Peyer's patch (tissue), 4 donors: ENCODE data around the gene STC2. TPM values are rescaled to one million over a fixed set of nuclear protein-coding genes. Genes with fewer than 3 reads are reported as not detected.
"Not testable (repeated sequence)": the region's sequence is repeated elsewhere in the genome, so short reads cannot be mapped to it uniquely, and the experiment has no call there.

Experiments used
- DNase-seq, 3 donors: peaks; one replicate each; pipeline ENCODE4 v3.0.0-alpha.2; 2017 to 2019
- H3K27ac ChIP-seq, 4 donors: fragments of 200-600 bp; sonication (generic); one replicate each; pipeline ENCODE4 v1.5.1; 2016 to 2019
- H3K27me3 ChIP-seq, 2 donors: fragments of 200-600 bp; sonication (generic); one replicate each; pipeline ENCODE4 v1.5.1; 2019
- H3K36me3 ChIP-seq, 3 donors: fragments of 200-600 bp; sonication (generic); one replicate each; pipeline ENCODE4 v1.5.1; 2016 to 2019
- H3K4me1 ChIP-seq, 4 donors: fragments of 200-600 bp; sonication (generic); one replicate each; pipeline ENCODE4 v1.5.1; 2016 to 2019
- H3K4me3 ChIP-seq, 4 donors: fragments of 200-600 bp; sonication (generic); 1 replicate in 3 of 4; 2 replicates in 1 of 4; pipeline ENCODE4 v1.5.1; 2016 to 2019; ENCODE audit warnings: mild to moderate bottlenecking in 1 of 4
- H3K9me3 ChIP-seq, 4 donors: fragments of 200-600 bp; sonication (generic); one replicate each; pipeline ENCODE4 v1.5.1; 2016 to 2019; ENCODE audit warnings: mild to moderate bottlenecking in 1 of 4
- CTCF ChIP-seq, 6 experiments: fragments of 450-650 bp in 4 of 6; fragments of 200-600 bp in 2 of 6; sonication (generic) in 1 of 6; IDR thresholded peaks; one replicate each; pipeline ENCODE4 v1.5.1; 2017 to 2019; ENCODE audit warnings: antibody characterized with exemption in 6 of 6, mild to moderate bottlenecking in 3 of 6, moderate library complexity in 1 of 6
- POLR2A ChIP-seq, 2 donors: fragments of 450-650 bp; IDR thresholded peaks; one replicate each; pipeline ENCODE4 v1.5.1; 2017; ENCODE audit warnings: antibody characterized with exemption in 2 of 2, mild to moderate bottlenecking in 2 of 2, moderate library complexity in 2 of 2
- total RNA-seq, 4 donors: library from RNA; depleted of rRNA; stranded (reverse); fragments of >200 nt; gene quantifications; one replicate each; pipeline ENCODE4 v1.1.0, GENCODE V29; 2016

Gene STC2, protein sequence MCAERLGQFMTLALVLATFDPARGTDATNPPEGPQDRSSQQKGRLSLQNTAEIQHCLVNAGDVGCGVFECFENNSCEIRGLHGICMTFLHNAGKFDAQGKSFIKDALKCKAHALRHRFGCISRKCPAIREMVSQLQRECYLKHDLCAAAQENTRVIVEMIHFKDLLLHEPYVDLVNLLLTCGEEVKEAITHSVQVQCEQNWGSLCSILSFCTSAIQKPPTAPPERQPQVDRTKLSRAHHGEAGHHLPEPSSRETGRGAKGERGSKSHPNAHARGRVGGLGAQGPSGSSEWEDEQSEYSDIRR
- 1 to 10 TPM in 2 of 4 donors, under 1 TPM in 2; 0.83 to 3.8 (median 1.7) TPM for total RNA-seq

DNA sequence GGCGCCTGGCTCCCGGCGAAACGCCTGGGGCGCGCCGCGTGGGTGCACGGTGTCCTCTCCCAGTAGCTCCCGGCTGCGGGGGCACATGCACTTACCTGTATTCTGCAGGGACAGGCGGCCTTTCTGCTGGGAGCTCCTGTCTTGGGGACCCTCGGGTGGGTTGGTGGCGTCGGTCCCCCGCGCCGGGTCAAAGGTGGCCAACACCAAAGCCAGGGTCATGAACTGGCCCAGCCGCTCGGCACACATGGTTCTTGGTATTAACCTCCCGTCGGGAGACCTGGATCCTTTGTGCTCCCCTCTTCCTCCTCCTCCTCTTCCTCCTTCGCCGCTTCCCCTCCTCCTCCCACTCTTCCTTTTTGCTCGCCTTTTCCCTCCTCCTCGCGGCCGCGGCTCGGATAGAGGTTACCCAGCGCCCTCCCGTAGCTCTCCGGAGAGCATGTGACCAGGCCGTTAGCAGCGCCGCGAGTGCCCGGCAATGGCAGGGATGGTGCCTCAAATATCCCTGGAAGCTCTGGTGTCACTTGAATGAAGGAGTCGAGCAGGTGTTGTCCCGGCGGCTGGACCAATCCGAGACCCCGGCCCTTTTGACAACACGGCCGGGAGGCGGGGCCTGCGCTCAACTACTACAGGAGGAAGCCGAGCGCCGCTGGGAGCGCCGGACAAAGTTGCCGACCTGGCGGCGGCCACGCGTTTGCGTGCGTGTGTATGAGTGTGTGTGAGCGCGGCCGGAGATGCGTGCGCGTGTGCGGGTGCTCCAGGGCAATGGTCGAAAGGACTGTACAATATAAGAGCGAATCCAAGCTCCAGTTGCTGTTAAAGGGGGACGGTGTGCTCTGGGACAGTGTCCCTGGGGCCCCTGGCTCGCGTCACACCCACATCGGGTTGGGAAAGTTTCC, at the start of gene STC2:
Gene STC2, minus strand, starts transcription at position 467 of the 896 bp plus-strand sequence. Its CDS starts 221 bp downstream, at position 246.
- Histone ChIP-seq H3K27me3 (peaks cover 0 to 15% of the 10 kb centered on the region in 2 donors), H3K36me3 (no peaks in the 10 kb centered on the region), H3K27ac (no peak within 1 kb of the TSS), H3K4me3 (peak within 1 kb of the TSS in 3 of 4 donors; percentile 12 to 45 (median 31)), H3K4me1 (peaks cover 0 to 33% (median 1%) of the 10 kb centered on the region in 4 donors), H3K9me3 (no peaks in the 10 kb centered on the region)
- no peak for DNase-seq
- no peak for TF ChIP-seq CTCF (IDR thresholded peaks at IDR 0.05)
- no peak for TF ChIP-seq POLR2A (IDR thresholded peaks at IDR 0.05)

GRCh38 chr5:173371400-173371799, 43.2 kb upstream of the STC2 start:
- no peaks in the 10 kb centered on the region for H3K9me3 ChIP-seq
- H3K4me3 ChIP-seq: no peak overlapping the region
- no peak for DNase-seq
- no peak overlapping the region for H3K27ac ChIP-seq
- no peaks in the 10 kb centered on the region for H3K27me3 ChIP-seq
- H3K4me1 ChIP-seq: no peaks in the 10 kb centered on the region
- H3K36me3 ChIP-seq: no peaks in the 10 kb centered on the region
- TF ChIP-seq POLR2A (IDR thresholded peaks at IDR 0.05) (no peak), CTCF (IDR thresholded peaks at IDR 0.05) (no peak)

DNA sequence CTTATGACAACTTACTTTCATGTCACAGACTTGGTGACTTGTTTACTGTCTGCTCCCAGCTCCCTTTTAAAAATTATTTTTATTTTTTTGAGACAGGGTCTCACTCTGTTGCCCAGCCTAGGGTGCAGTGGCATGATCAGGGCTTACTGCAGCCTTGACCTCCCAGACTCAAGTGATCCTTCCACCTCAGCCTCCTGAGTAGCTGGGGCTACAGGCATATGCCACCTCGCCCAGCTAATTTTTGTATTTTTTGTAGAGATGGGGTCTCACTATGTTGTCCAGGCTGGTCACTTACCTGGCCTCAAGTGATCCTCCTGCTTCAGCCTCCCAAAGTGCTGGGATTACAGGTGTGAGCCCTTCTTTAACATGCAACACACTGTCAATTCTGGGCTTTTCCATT, 35.2 kb upstream of the STC2 start:
- H3K27me3 ChIP-seq, DNase-seq, H3K9me3 ChIP-seq: not testable (repeated sequence)

GRCh38 chr5:173355561-173355960, 27.3 kb upstream of the STC2 start:
- no peaks in the 10 kb centered on the region for H3K27me3 ChIP-seq
- no peak overlapping the region for H3K27ac ChIP-seq
- no peaks in the 10 kb centered on the region for H3K9me3 ChIP-seq
- no peak for DNase-seq
- H3K4me3 ChIP-seq: no peak overlapping the region
- H3K36me3 ChIP-seq: no peaks in the 10 kb centered on the region
- H3K4me1 ChIP-seq: no peaks in the 10 kb centered on the region
- no peak for TF ChIP-seq POLR2A (IDR thresholded peaks at IDR 0.05)
- no peak for TF ChIP-seq CTCF (IDR thresholded peaks at IDR 0.05)

More for the DNA sequence above, 35.2 kb upstream of the STC2 start:
- not testable (repeated sequence) for H3K27ac ChIP-seq, H3K36me3 ChIP-seq, H3K4me1 ChIP-seq, H3K4me3 ChIP-seq

DNA sequence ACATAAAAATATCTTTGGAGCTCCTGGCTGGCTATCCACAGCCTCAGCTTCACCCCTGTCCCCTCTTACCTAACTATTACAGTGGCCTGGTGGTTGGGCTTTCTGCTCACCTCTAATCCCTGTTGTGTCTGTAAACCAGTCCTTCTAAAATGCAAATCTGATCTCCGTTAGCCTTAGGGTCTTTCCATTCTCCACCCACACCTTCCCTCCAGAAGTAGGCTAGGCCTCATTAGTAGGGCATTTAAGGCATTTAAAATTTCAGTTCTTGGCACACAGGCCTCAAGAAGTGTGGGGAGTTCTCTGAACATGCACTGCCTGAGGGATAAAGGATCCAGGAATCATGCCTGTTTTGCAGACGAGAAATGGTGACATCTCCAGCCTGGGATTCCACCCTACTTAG, 26.4 kb upstream of the STC2 start:
- Histone ChIP-seq H3K36me3 (no peaks in the 10 kb centered on the region), H3K27ac (no peak overlapping the region), H3K9me3 (no peaks in the 10 kb centered on the region), H3K4me1 (no peaks in the 10 kb centered on the region), H3K27me3 (no peaks in the 10 kb centered on the region), H3K4me3 (no peak overlapping the region)
- DNase-seq: no peak
- no peak for TF ChIP-seq CTCF (IDR thresholded peaks at IDR 0.05)
- TF ChIP-seq POLR2A (IDR thresholded peaks at IDR 0.05): no peak
